Keratinocyte (primary cell): ENCODE data around the gene TIMD4. TPM values are rescaled to one million over a fixed set of nuclear protein-coding genes. Genes with fewer than 3 reads are reported as not detected.

Experiments used
- DNase-seq: peaks from one replicate; pipeline ENCODE4 v3.0.0-alpha.2; 2011; ENCODE audit warnings: low read depth, missing footprints, low spot score
- FAIRE-seq: peaks from 2 replicates; lab custom pipeline; 2011; peaks lifted over from hg19 to GRCh38; lab: Jason Lieb, UNC
- H2AFZ ChIP-seq: 2 replicates; pipeline ENCODE4 v1.6.0; 2012; ENCODE audit warnings: low read length, control low read depth, inconsistent platforms; ENCODE audit not compliant: control insufficient read depth
- H3K27ac ChIP-seq: 2 replicates; pipeline ENCODE4 v1.5.1; 2011; ENCODE audit warnings: low read length; ENCODE audit not compliant: control insufficient read depth, insufficient read depth
- H3K27me3 ChIP-seq: 3 replicates; pipeline ENCODE4 v1.6.0; 2011; ENCODE audit warnings: low read length; ENCODE audit not compliant: control insufficient read depth, insufficient read depth; ENCODE audit errors: extremely low read depth
- H3K36me3 ChIP-seq, 2 experiments: 2 replicates in 1 of 2; 3 replicates in 1 of 2; pipeline ENCODE4 v1.5.1; 2011; ENCODE audit warnings: low read length in 2 of 2, mild to moderate bottlenecking in 1 of 2; ENCODE audit not compliant: control insufficient read depth in 2 of 2, insufficient read depth in 2 of 2; ENCODE audit errors: extremely low read depth in 1 of 2
- H3K4me1 ChIP-seq: 3 replicates; pipeline ENCODE4 v1.5.1; 2011; ENCODE audit warnings: low read length; ENCODE audit not compliant: control insufficient read depth, insufficient read depth; ENCODE audit errors: extremely low read depth
- H3K4me2 ChIP-seq: 3 replicates; pipeline ENCODE4 v1.6.0; 2011; ENCODE audit warnings: low read depth, low read length; ENCODE audit not compliant: control insufficient read depth, insufficient read depth; ENCODE audit errors: extremely low read depth
- H3K4me3 ChIP-seq, 3 experiments: fragments of 200-600 bp in 1 of 3; sonication (generic) in 1 of 3; 2 replicates in 2 of 3; 3 replicates in 1 of 3; pipeline ENCODE4 v1.5.1; 2011 to 2016; ENCODE audit warnings: low read length in 3 of 3, mild to moderate bottlenecking in 3 of 3, control low read depth in 2 of 3, inconsistent platforms in 1 of 3, low read depth in 1 of 3, mixed read lengths in 1 of 3, mixed run types in 1 of 3, moderate library complexity in 1 of 3; ENCODE audit not compliant: control insufficient read depth in 2 of 3, insufficient read depth in 2 of 3; ENCODE audit errors: extremely low read depth in 1 of 3
- H3K79me2 ChIP-seq: 2 replicates; pipeline ENCODE4 v1.6.0; 2012; ENCODE audit warnings: low read length; ENCODE audit not compliant: control insufficient read depth, insufficient read depth
- H3K9ac ChIP-seq: 3 replicates; pipeline ENCODE4 v1.6.0; 2011; ENCODE audit warnings: low read length; ENCODE audit not compliant: control insufficient read depth, insufficient read depth; ENCODE audit errors: extremely low read depth
- H3K9me1 ChIP-seq: 3 replicates; pipeline ENCODE4 v1.6.0; 2011; ENCODE audit warnings: low read length; ENCODE audit not compliant: control insufficient read depth, insufficient read depth; ENCODE audit errors: extremely low read depth
- H3K9me3 ChIP-seq: 2 replicates; pipeline ENCODE4 v1.5.1; 2012; ENCODE audit warnings: low read depth, low read length; ENCODE audit not compliant: control insufficient read depth
- H4K20me1 ChIP-seq: 3 replicates; pipeline ENCODE4 v1.6.0; 2011; ENCODE audit warnings: low read length; ENCODE audit not compliant: control insufficient read depth, insufficient read depth; ENCODE audit errors: extremely low read depth
- CTCF ChIP-seq, 3 experiments: IDR thresholded peaks in 1 of 3; conservative IDR thresholded peaks in 1 of 3; optimal IDR thresholded peaks in 1 of 3; 2 replicates in 2 of 3; 3 replicates in 1 of 3; pipeline versions ENCODE3 to v1.5.1; 2011; ENCODE audit warnings: low read length in 3 of 3, mild to moderate bottlenecking in 3 of 3, moderate library complexity in 2 of 3, control low read depth in 1 of 3, inconsistent platforms in 1 of 3; ENCODE audit not compliant: insufficient read depth in 2 of 3; ENCODE audit errors: extremely low read depth in 1 of 3
- EZH2 ChIP-seq: IDR thresholded peaks from one replicate; pipeline ENCODE4 v1.6.1; 2012; ENCODE audit warnings: inconsistent platforms, mild to moderate bottlenecking, low read length, moderate library complexity
- dilution Hi-C: fragments of 300-500 bp; cut with MboI; formaldehyde crosslinking; loops from one replicate; pipeline ENCODE4 v1.7.0; 2020; ENCODE audit warnings: low sequenced_read_pairs; ENCODE audit not compliant: extremely low pct_ligation_motif_present
- polyA plus RNA-seq, 5 experiments: library from polyadenylated mRNA; depleted of rRNA in 3 of 5; stranded (reverse) in 3 of 5; stranded (forward) in 1 of 5; unstranded in 1 of 5; fragments of >200 nt; gene quantifications; 1 replicate in 1 of 5; 2 replicates in 3 of 5; 3 replicates in 1 of 5; pipeline versions ENCODE4 v1.2.1 to v1.2.3, GENCODE V29; 2011 to 2012; ENCODE audit warnings: missing spikeins in 2 of 5, low read depth in 1 of 5, low replicate concordance in 1 of 5

Gene TIMD4
- polyA plus RNA-seq, 1 donor (not counting 4 experiments of a cell fraction or from before 2014, with no cell fraction given) = not detected

- dilution Hi-C loops = no loop called here
Observed at GRCh38 chr5:156907667-156908066, 55.4 kb downstream of the TIMD4 start.

GRCh38 chr5:156906807-156907206, 56.2 kb downstream of the TIMD4 start:
- no peaks in the 10 kb centered on the region for H3K36me3 ChIP-seq
- no peak overlapping the region for H3K4me2 ChIP-seq
- no peaks in the 10 kb centered on the region for H3K4me1 ChIP-seq
- H2AFZ ChIP-seq = no peak overlapping the region
- no peaks in the 10 kb centered on the region for H3K9me3 ChIP-seq
- DNase-seq (no peak), FAIRE-seq (no peak)
- H3K4me3 ChIP-seq = no peak overlapping the region
- H3K9me1 ChIP-seq = no peaks in the 10 kb centered on the region
- no peak overlapping the region for H3K27ac ChIP-seq
- H4K20me1 ChIP-seq = no peaks in the 10 kb centered on the region
- dilution Hi-C loops = no loop called here
- no peaks in the 10 kb centered on the region for H3K27me3 ChIP-seq
- TF ChIP-seq EZH2 (no peak), CTCF (optimal IDR thresholded peaks at IDR 0.05 in 1 of 3, IDR thresholded peaks at IDR 0.05 in 1 of 3, conservative IDR thresholded peaks at IDR 0.05 in 1 of 3; ENCODE audit: extremely low read depth in 1 of 3, insufficient read depth in 2 of 3, low read length in 3 of 3) (no peak)
- no peak overlapping the region for H3K9ac ChIP-seq
- no peaks in the 10 kb centered on the region for H3K79me2 ChIP-seq

More at GRCh38 chr5:156907667-156908066, 55.4 kb downstream of the TIMD4 start:
- H3K36me3 ChIP-seq = no peaks in the 10 kb centered on the region
- no peaks in the 10 kb centered on the region for H3K27me3 ChIP-seq
- H3K79me2 ChIP-seq = no peaks in the 10 kb centered on the region
- no peak overlapping the region for H3K4me3 ChIP-seq
- no peak overlapping the region for H3K27ac ChIP-seq
- no peak for DNase-seq
- no peaks in the 10 kb centered on the region for H3K9me1 ChIP-seq
- H3K9ac ChIP-seq = no peak overlapping the region
- no peaks in the 10 kb centered on the region for H3K9me3 ChIP-seq
- H3K4me2 ChIP-seq = no peak overlapping the region
- H2AFZ ChIP-seq = no peak overlapping the region
- no peak for TF ChIP-seq EZH2
- H4K20me1 ChIP-seq = no peaks in the 10 kb centered on the region
- no peak for FAIRE-seq
- H3K4me1 ChIP-seq = no peaks in the 10 kb centered on the region

GRCh38 chr5:156896546-156896945, 66.5 kb downstream of the TIMD4 start:
- H3K36me3 ChIP-seq = no peaks in the 10 kb centered on the region
- dilution Hi-C loops = no loop called here

More at GRCh38 chr5:156896546-156896945, 66.5 kb downstream of the TIMD4 start:
- Histone ChIP-seq H3K27ac (no peak overlapping the region), H3K4me3 (no peak overlapping the region), H4K20me1 (no peaks in the 10 kb centered on the region), H3K9me3 (no peaks in the 10 kb centered on the region), H2AFZ (no peak overlapping the region), H3K79me2 (no peaks in the 10 kb centered on the region), H3K27me3 (no peaks in the 10 kb centered on the region), H3K4me1 (no peaks in the 10 kb centered on the region), H3K9me1 (no peaks in the 10 kb centered on the region), H3K4me2 (no peak overlapping the region), H3K9ac (no peak overlapping the region)
- DNase-seq = no peak
- FAIRE-seq = no peak
- no peak for TF ChIP-seq EZH2
- no peak for TF ChIP-seq CTCF (optimal IDR thresholded peaks at IDR 0.05 in 1 of 3, IDR thresholded peaks at IDR 0.05 in 1 of 3, conservative IDR thresholded peaks at IDR 0.05 in 1 of 3; ENCODE audit: extremely low read depth in 1 of 3, insufficient read depth in 2 of 3, low read length in 3 of 3)
